HG02763 (cell line): ENCODE data around the gene ITGAL.
"Not testable (repeated sequence)": the region's sequence is repeated elsewhere in the genome, so short reads cannot be mapped to it uniquely, and the experiment has no call there.

Experiments used
- ATAC-seq: cut with Tn5 transposase; IDR thresholded peaks from one replicate; pipeline ENCODE4 v1.9.1; 2021; ENCODE audit warnings: mild to moderate bottlenecking, moderate library complexity; ENCODE audit not compliant: unreplicated experiment

ITGAL gene

GRCh38 chr16:30491229-30491628 lies 18.7 kb downstream of the ITGAL start:
- ATAC-seq: no peak

GRCh38 chr16:30491744-30492308 lies 19.3 kb downstream of the ITGAL start:
- no peak for ATAC-seq

- no peak for ATAC-seq
Observed at GRCh38 chr16:30493941-30494488, 21.5 kb downstream of the ITGAL start.

GRCh38 chr16:30494709-30495108 lies 22.2 kb downstream of the ITGAL start:
- no peak for ATAC-seq

- ATAC-seq: no peak
Observed at GRCh38 chr16:30499284-30499683, 26.7 kb downstream of the ITGAL start.

GRCh38 chr16:30503403-30504296 lies 31.1 kb downstream of the ITGAL start:
- ATAC-seq: no peak

- no peak for ATAC-seq
Observed at GRCh38 chr16:30509081-30509765, 36.7 kb downstream of the ITGAL start.

GRCh38 chr16:30510376-30510938 lies 37.9 kb downstream of the ITGAL start:
- ATAC-seq: no peak

GRCh38 chr16:30511509-30511908 lies 39.0 kb downstream of the ITGAL start:
- no peak for ATAC-seq

GRCh38 chr16:30515275-30515674 lies 42.7 kb downstream of the ITGAL start:
- no peak for ATAC-seq

- no peak for ATAC-seq
Observed at GRCh38 chr16:30518552-30518951, 46.0 kb downstream of the ITGAL start.

- ATAC-seq: no peak
Observed at GRCh38 chr16:30519120-30520049, 46.8 kb downstream of the ITGAL start.

- ATAC-seq: no peak
Observed at GRCh38 chr16:30521476-30521872, 48.9 kb downstream of the ITGAL start.

- ATAC-seq: no peak
Observed at GRCh38 chr16:30521873-30522641, 49.5 kb downstream of the ITGAL start.

- not testable (repeated sequence) for ATAC-seq
Observed at GRCh38 chr16:30522702-30523463, 50.3 kb downstream of the ITGAL start.

GRCh38 chr16:30523768-30524574 lies 51.4 kb downstream of the ITGAL start:
- ATAC-seq: no peak

- no peak for ATAC-seq
Observed at GRCh38 chr16:30524575-30525568, 52.3 kb downstream of the ITGAL start.
